ENCODE data around the gene B3GALT4. TPM values are rescaled to one million over a fixed set of nuclear protein-coding genes. Genes with fewer than 3 reads are reported as not detected.

The B3GALT4 gene
- total and polyA plus RNA-seq, 2 of the 13 experiments (the other 11 are each of a cell fraction or from before 2014, with no cell fraction given), result 0.04 to 0.27 TPM

DNA sequence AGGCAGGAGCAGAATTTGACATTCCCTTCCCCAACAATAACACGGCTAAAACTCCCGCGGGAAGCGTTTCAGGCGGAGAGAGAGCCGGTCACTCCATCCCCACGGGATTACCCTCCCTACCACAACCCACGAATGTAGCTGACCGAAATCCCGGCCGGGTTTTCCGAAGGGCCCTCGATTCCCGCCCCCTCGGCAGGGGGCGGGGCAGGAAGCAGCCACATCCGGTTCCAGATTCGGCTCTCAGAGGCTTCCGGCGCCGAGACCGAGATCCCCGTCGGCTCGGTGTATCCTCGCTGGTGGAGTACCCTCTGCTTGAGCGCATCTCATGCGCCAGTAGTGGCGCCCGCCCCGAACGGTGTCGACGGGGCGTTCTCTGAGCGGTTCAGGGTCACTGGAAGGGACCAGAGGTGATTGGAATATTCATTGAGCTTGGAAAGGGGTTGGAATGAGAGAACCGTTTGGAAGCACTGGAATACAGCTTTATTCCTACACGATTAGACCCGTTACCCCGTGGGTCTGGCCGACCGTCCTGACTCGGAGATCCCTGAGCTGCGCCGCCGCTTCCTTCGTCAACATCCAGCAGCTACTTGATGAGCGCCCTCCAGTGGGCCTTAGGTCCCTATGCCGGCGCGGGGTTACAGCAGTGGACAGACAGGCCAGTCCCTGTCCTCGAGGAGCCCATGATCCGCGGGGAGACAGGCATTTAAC is 22.5 kb downstream of the B3GALT4 start (continued):
- TF ChIP-seq ZNF101 (CRISPR knock-in tag; IDR thresholded peaks at IDR 0.05; ENCODE audit: borderline replicate concordance, low read depth) (peak; percentile 58), ARNT (IDR thresholded peaks at IDR 0.05) (no peak), NFYC (CRISPR knock-in tag; IDR thresholded peaks at IDR 0.05) (no peak), DNMT3B (CRISPR knock-in tag; conservative IDR thresholded peaks at IDR 0.05) (no peak), MAFF (IDR thresholded peaks at IDR 0.05; ENCODE audit: low read depth, low read length) (no peak), ZNF777 (CRISPR knock-in tag; IDR thresholded peaks at IDR 0.05) (peak; percentile 98), NFE2L1 (CRISPR knock-in tag; IDR thresholded peaks at IDR 0.05; ENCODE audit: borderline replicate concordance) (no peak), THYN1 (CRISPR knock-in tag; IDR thresholded peaks at IDR 0.05; ENCODE audit: borderline replicate concordance, low read depth) (no peak), HIVEP1 (CRISPR knock-in tag; IDR thresholded peaks at IDR 0.05) (peak; percentile 89), MTF2 (CRISPR knock-in tag; IDR thresholded peaks at IDR 0.05; ENCODE audit: borderline replicate concordance) (no peak), ZNF678 (CRISPR knock-in tag; IDR thresholded peaks at IDR 0.05) (no peak), TBX3 (IDR thresholded peaks at IDR 0.05; ENCODE audit: borderline replicate concordance) (no peak), TRIM24 (CRISPR knock-in tag; IDR thresholded peaks at IDR 0.05) (no peak), TCF7 (IDR thresholded peaks at IDR 0.05; ENCODE audit: low read depth) (no peak), ZNF343 (CRISPR knock-in tag; IDR thresholded peaks at IDR 0.05) (peak; percentile 89), NFE2 (CRISPR knock-in tag; IDR thresholded peaks at IDR 0.05) (no peak), ZBTB38 (CRISPR knock-in tag; IDR thresholded peaks at IDR 0.05) (peak; percentile 12; the same call in 1 of the 2 replicates), ZNF570 (CRISPR knock-in tag; IDR thresholded peaks at IDR 0.05; ENCODE audit: borderline replicate concordance) (no peak), HNRNPK (IDR thresholded peaks at IDR 0.05; ENCODE audit: low read depth, low read length, poor library complexity, severe bottlenecking) (no peak)
- TF ChIP-seq, protein P1, sequence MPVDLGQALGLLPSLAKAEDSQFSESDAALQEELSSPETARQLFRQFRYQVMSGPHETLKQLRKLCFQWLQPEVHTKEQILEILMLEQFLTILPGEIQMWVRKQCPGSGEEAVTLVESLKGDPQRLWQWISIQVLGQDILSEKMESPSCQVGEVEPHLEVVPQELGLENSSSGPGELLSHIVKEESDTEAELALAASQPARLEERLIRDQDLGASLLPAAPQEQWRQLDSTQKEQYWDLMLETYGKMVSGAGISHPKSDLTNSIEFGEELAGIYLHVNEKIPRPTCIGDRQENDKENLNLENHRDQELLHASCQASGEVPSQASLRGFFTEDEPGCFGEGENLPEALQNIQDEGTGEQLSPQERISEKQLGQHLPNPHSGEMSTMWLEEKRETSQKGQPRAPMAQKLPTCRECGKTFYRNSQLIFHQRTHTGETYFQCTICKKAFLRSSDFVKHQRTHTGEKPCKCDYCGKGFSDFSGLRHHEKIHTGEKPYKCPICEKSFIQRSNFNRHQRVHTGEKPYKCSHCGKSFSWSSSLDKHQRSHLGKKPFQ (CRISPR knock-in tag; IDR thresholded peaks at IDR 0.05; ENCODE audit: insufficient replicate concordance), result no peak
- TF ChIP-seq, protein P2, sequence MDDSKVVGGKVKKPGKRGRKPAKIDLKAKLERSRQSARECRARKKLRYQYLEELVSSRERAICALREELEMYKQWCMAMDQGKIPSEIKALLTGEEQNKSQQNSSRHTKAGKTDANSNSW (CRISPR knock-in tag; IDR thresholded peaks at IDR 0.05; ENCODE audit: borderline replicate concordance), result peak; percentile 58; the same call in 1 of the 2 replicates
- TF ChIP-seq, protein P3, sequence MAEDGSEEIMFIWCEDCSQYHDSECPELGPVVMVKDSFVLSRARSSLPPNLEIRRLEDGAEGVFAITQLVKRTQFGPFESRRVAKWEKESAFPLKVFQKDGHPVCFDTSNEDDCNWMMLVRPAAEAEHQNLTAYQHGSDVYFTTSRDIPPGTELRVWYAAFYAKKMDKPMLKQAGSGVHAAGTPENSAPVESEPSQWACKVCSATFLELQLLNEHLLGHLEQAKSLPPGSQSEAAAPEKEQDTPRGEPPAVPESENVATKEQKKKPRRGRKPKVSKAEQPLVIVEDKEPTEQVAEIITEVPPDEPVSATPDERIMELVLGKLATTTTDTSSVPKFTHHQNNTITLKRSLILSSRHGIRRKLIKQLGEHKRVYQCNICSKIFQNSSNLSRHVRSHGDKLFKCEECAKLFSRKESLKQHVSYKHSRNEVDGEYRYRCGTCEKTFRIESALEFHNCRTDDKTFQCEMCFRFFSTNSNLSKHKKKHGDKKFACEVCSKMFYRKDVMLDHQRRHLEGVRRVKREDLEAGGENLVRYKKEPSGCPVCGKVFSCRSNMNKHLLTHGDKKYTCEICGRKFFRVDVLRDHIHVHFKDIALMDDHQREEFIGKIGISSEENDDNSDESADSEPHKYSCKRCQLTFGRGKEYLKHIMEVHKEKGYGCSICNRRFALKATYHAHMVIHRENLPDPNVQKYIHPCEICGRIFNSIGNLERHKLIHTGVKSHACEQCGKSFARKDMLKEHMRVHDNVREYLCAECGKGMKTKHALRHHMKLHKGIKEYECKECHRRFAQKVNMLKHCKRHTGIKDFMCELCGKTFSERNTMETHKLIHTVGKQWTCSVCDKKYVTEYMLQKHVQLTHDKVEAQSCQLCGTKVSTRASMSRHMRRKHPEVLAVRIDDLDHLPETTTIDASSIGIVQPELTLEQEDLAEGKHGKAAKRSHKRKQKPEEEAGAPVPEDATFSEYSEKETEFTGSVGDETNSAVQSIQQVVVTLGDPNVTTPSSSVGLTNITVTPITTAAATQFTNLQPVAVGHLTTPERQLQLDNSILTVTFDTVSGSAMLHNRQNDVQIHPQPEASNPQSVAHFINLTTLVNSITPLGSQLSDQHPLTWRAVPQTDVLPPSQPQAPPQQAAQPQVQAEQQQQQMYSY (CRISPR knock-in tag; IDR thresholded peaks at IDR 0.05), result peak; percentile 99
- TF ChIP-seq, protein P4, sequence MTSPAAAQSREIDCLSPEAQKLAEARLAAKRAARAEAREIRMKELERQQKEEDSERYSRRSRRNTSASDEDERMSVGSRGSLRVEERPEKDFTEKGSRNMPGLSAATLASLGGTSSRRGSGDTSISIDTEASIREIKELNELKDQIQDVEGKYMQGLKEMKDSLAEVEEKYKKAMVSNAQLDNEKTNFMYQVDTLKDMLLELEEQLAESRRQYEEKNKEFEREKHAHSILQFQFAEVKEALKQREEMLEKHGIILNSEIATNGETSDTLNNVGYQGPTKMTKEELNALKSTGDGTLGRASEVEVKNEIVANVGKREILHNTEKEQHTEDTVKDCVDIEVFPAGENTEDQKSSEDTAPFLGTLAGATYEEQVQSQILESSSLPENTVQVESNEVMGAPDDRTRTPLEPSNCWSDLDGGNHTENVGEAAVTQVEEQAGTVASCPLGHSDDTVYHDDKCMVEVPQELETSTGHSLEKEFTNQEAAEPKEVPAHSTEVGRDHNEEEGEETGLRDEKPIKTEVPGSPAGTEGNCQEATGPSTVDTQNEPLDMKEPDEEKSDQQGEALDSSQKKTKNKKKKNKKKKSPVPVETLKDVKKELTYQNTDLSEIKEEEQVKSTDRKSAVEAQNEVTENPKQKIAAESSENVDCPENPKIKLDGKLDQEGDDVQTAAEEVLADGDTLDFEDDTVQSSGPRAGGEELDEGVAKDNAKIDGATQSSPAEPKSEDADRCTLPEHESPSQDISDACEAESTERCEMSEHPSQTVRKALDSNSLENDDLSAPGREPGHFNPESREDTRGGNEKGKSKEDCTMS (CRISPR knock-in tag; conservative IDR thresholded peaks at IDR 0.05), result no peak
